ENCODE data around the gene AKT2. TPM values are rescaled to one million over a fixed set of nuclear protein-coding genes. Genes with fewer than 3 reads are reported as not detected.

The AKT2 gene
- total and polyA plus RNA-seq, 2 of the 8 experiments (the other 6 are each of a cell fraction or from before 2014, with no cell fraction given) = 151 to 183 TPM

DNA sequence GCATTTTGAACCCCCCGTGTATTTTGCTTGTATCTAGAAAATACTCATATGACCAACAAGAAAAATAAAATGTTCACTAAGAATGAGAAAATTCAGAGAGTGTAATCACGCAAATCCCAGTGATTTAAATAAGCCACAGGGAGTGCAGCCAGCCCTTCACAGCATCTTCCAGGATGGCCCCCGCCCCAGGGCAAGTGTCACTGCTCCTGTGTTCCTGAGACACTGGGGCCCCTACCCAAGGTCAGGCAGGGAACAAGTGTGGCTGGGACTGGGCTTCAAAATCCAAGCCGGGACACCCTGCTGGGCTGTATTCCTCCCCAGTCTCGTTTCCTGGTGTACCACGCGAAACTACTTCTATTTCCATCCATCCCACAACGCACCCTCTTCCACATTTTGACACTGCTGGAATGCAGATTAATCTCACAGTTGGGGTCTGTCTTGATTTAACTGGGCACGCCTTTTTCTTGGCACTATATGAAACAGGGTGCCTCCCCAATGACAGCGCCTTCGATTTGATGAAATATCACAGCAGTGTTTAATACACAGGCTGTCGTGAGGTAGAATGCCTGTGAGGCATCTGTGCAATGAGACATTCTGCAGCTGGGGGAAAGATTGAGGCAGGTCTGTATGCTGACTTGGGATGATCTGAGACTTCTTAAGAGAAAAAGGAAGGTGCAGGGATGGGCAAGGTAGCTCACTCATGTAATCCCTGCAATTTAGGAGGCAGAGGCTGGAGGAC is 40.4 kb downstream of the AKT2 start (continued):
- TF ChIP-seq KDM4A (IDR thresholded peaks at IDR 0.05; ENCODE audit: low read depth, low read length, severe bottlenecking) (no peak), EZH2 (IDR thresholded peaks at IDR 0.05; ENCODE audit: low read depth, low read length, severe bottlenecking) (no peak), KDM5A (IDR thresholded peaks at IDR 0.05; ENCODE audit: low read length) (no peak), POU5F1 (IDR thresholded peaks at IDR 0.05; ENCODE audit: low read depth, low read length) (no peak)

All from H1 (cell line).